SK-N-SH (cell line): ENCODE measurements around the gene TAF1D. TPM values are rescaled to one million over a fixed set of nuclear protein-coding genes. Genes with fewer than 3 reads are reported as not detected.

Source experiments
- CTCF ChIA-PET: fragments of 300-600, 350-600 bp; formaldehyde crosslinking; extraction: SDS; loops from one replicate; lab custom pipeline; 2021; lab: Yijun Ruan, JAX
- POLR2A ChIA-PET: fragments of 350-600 bp; sonication (Branson Sonifier 250); formaldehyde crosslinking; extraction: SDS; loops from one replicate; lab custom pipeline; 2020; ENCODE audit warnings: antibody characterized with exemption, inconsistent platforms; lab: Yijun Ruan, JAX
- DNase-seq: peaks from one replicate; pipeline ENCODE4 v3.0.0; 2012
- H2AFZ ChIP-seq: fragments of 200-600 bp; sonication (generic); 2 replicates; pipeline ENCODE4 v1.8.1; 2016; ENCODE audit warnings: antibody characterized with exemption, mild to moderate bottlenecking, low read depth
- H3F3A ChIP-seq: fragments of 200-600 bp; sonication (generic); replicated peaks from 2 replicates; pipeline ENCODE3; 2016; ENCODE audit warnings: antibody characterized with exemption, mild to moderate bottlenecking; ENCODE audit not compliant: insufficient read depth
- H3K27ac ChIP-seq, 2 experiments: fragments of 200-500 bp in 1 of 2; fragments of 200-600 bp in 1 of 2; sonication (Bioruptor generic) in 1 of 2; sonication (generic), shearing (Covaris generic) in 1 of 2; 2 replicates each; pipeline versions ENCODE4 v1.5.1 to v1.6.1; 2014 to 2016; ENCODE audit warnings: low read depth in 2 of 2, inconsistent platforms in 1 of 2, low read length in 1 of 2, mild to moderate bottlenecking in 1 of 2, mixed read lengths in 1 of 2
- H3K27me3 ChIP-seq: fragments of 200-600 bp; sonication (generic), shearing (Covaris generic); 2 replicates; pipeline ENCODE4 v1.6.1; 2016; ENCODE audit warnings: mixed run types; ENCODE audit not compliant: insufficient read depth
- H3K36me3 ChIP-seq, 2 experiments: fragments of 200-500 bp in 1 of 2; fragments of 200-600 bp in 1 of 2; sonication (Bioruptor generic) in 1 of 2; sonication (generic) in 1 of 2; replicated peaks in 1 of 2; 2 replicates each; pipeline versions ENCODE3 to v1.5.1; 2014 to 2016; ENCODE audit warnings: low read length in 1 of 2, mild to moderate bottlenecking in 1 of 2; ENCODE audit not compliant: insufficient read depth in 2 of 2, control insufficient read depth in 1 of 2
- H3K4me1 ChIP-seq, 2 experiments: fragments of 200-500 bp in 1 of 2; fragments of 200-600 bp in 1 of 2; sonication (Bioruptor generic) in 1 of 2; sonication (generic), shearing (Covaris generic) in 1 of 2; 2 replicates each; pipeline versions ENCODE4 v1.5.1 to v1.6.1; 2014 to 2016; ENCODE audit warnings: low read depth in 1 of 2, low read length in 1 of 2, mixed run types in 1 of 2; ENCODE audit not compliant: insufficient read depth in 2 of 2, control insufficient read depth in 1 of 2
- H3K4me2 ChIP-seq: fragments of 200-600 bp; sonication (generic), shearing (Covaris generic); 2 replicates; pipeline ENCODE4 v1.6.1; 2017; ENCODE audit warnings: mixed run types
- H3K4me3 ChIP-seq, 2 experiments: fragments of 200-500 bp in 1 of 2; fragments of 200-600 bp in 1 of 2; sonication (Bioruptor generic) in 1 of 2; sonication (generic), shearing (Covaris generic) in 1 of 2; 2 replicates each; pipeline versions ENCODE4 v1.5.1 to v1.8.1; 2014 to 2016; ENCODE audit warnings: low read depth in 2 of 2, inconsistent platforms in 1 of 2, low read length in 1 of 2, mild to moderate bottlenecking in 1 of 2, mixed read lengths in 1 of 2, moderate library complexity in 1 of 2
- H3K79me2 ChIP-seq: fragments of 200-600 bp; sonication (generic); 2 replicates; pipeline ENCODE4 v1.8.1; 2017; ENCODE audit warnings: mild to moderate bottlenecking; ENCODE audit not compliant: insufficient read depth
- H3K9ac ChIP-seq: fragments of 200-600 bp; sonication (generic); 2 replicates; pipeline ENCODE4 v1.6.1; 2017; ENCODE audit warnings: mixed run types
- H3K9me2 ChIP-seq: fragments of 200-600 bp; sonication (generic); 2 replicates; pipeline ENCODE4 v1.6.1; 2017; ENCODE audit warnings: mixed run types
- H3K9me3 ChIP-seq: fragments of 200-600 bp; sonication (generic); 2 replicates; pipeline ENCODE4 v1.6.1; 2017; ENCODE audit warnings: mixed run types, mild to moderate bottlenecking, moderate library complexity
- H4K20me1 ChIP-seq: fragments of 200-600 bp; sonication (generic); 2 replicates; pipeline ENCODE4 v1.6.1; 2017; ENCODE audit warnings: mild to moderate bottlenecking, mixed run types; ENCODE audit not compliant: insufficient read depth
- EZH2phosphoT487 ChIP-seq: fragments of 200-600 bp; sonication (generic); IDR thresholded peaks from 2 replicates; pipeline ENCODE4 v1.6.1; 2017; ENCODE audit warnings: low read depth, mixed run types, mild to moderate bottlenecking, antibody characterized with exemption, moderate library complexity, borderline replicate concordance
- FOXJ3 ChIP-seq: sonication (generic); formaldehyde crosslinking; IDR thresholded peaks from 2 replicates; pipeline ENCODE4 v1.5.1; 2020; ENCODE audit warnings: mild to moderate bottlenecking, missing genetic modification reagents
- GABPA ChIP-seq: IDR thresholded peaks from 2 replicates; pipeline ENCODE4 v1.4.0; 2012; ENCODE audit warnings: low read depth, mild to moderate bottlenecking
- MXI1 ChIP-seq: IDR thresholded peaks from 2 replicates; pipeline ENCODE4 v1.6.1; 2012; ENCODE audit warnings: mild to moderate bottlenecking, low read depth, low read length, improper control_type of control experiment
- POLR2AphosphoS5 ChIP-seq: IDR thresholded peaks from 2 replicates; pipeline ENCODE4 v1.6.1; 2012; ENCODE audit warnings: low read depth, low read length
- RAD21 ChIP-seq: IDR thresholded peaks from 2 replicates; pipeline ENCODE4 v1.6.1; 2012; ENCODE audit warnings: mild to moderate bottlenecking, low read length
- RFX5 ChIP-seq: IDR thresholded peaks from 2 replicates; pipeline ENCODE4 v1.6.1; 2012; ENCODE audit warnings: mild to moderate bottlenecking, improper control_type of control experiment, low read length
- SIN3A ChIP-seq: IDR thresholded peaks from 2 replicates; pipeline ENCODE4 v1.6.1; 2012; ENCODE audit warnings: low read depth, mild to moderate bottlenecking, low read length, moderate library complexity, borderline replicate concordance
- TCF12 ChIP-seq: IDR thresholded peaks from 2 replicates; pipeline ENCODE4 v1.4.0; 2012
- WGBS: methylation state at CpG from one replicate; pipeline ENCODE4 v1.1.6; 2017; ENCODE audit warnings: low lambda C conversion rate; 5-methylcytosine and 5-hydroxymethylcytosine counted together
- polyA plus RNA-seq, 3 experiments: library from polyadenylated mRNA; depleted of rRNA; stranded (reverse); fragments of >200 nt; gene quantifications; 2 replicates each; pipeline ENCODE4 v1.2.3, GENCODE V29; 2012
- TF ChIP-seq, protein P1 (sequence below): fragments of 150-350 bp; IDR thresholded peaks from 2 replicates; pipeline ENCODE4 v1.6.1; 2016; ENCODE audit warnings: mild to moderate bottlenecking, low read depth, low read length
- TF ChIP-seq, protein P2 (sequence below): IDR thresholded peaks from 2 replicates; pipeline ENCODE4; 2012
- TF ChIP-seq, protein P3 (sequence below): fragments of 200-600 bp; sonication (generic); IDR thresholded peaks from 2 replicates; pipeline ENCODE4 v1.6.1; 2017; ENCODE audit warnings: antibody characterized with exemption, mild to moderate bottlenecking, moderate library complexity
- TF ChIP-seq, protein P4 (sequence below): IDR thresholded peaks from 2 replicates; pipeline ENCODE4 v1.6.1; 2012; ENCODE audit warnings: mild to moderate bottlenecking, low read depth, low read length, moderate library complexity
- TF ChIP-seq, protein P5 (sequence below): IDR thresholded peaks from 2 replicates; pipeline ENCODE4 v1.4.0; 2012; ENCODE audit warnings: low read depth

TAF1D gene
- polyA plus RNA-seq, 1 of the 3 experiments (the other 2 are of a cell fraction), result 56.7 TPM

DNA sequence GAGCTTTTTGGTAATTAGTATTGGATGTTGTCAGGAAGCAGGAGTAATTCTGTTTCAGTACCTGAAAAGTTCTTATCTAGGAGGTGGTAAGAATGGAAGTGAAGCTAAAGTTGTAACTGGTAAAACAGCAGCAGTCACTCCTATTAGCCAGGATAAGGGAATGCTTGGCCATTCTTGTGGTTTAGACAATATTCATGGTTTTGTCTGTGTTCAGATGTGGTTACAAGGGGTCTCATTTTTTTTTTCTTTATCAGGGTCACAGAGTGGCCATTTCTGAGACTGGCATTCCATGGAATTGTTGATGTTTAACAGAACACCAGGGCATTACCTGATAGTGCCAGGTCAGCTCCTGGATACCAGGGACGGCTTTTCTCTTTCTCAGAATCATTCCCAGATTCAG lies 23.8 kb downstream of the TAF1D start:
- H3K4me1 ChIP-seq, result no peaks in the 10 kb centered on the region
- H3K9ac ChIP-seq, result no peak overlapping the region
- H3K36me3 ChIP-seq, result peaks cover 34 to 46% of the 10 kb centered on the region in 2 experiments
- H3F3A ChIP-seq, result peaks cover 4% of the 10 kb centered on the region
- TF ChIP-seq, protein P1, sequence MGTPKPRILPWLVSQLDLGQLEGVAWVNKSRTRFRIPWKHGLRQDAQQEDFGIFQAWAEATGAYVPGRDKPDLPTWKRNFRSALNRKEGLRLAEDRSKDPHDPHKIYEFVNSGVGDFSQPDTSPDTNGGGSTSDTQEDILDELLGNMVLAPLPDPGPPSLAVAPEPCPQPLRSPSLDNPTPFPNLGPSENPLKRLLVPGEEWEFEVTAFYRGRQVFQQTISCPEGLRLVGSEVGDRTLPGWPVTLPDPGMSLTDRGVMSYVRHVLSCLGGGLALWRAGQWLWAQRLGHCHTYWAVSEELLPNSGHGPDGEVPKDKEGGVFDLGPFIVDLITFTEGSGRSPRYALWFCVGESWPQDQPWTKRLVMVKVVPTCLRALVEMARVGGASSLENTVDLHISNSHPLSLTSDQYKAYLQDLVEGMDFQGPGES, result no peak
- no peak for TF ChIP-seq FOXJ3 (CRISPR knock-in tag)
- no peak for TF ChIP-seq TCF12
- no peak for TF ChIP-seq GABPA
- TF ChIP-seq MXI1, result no peak
- TF ChIP-seq POLR2AphosphoS5, result no peak
- TF ChIP-seq, protein P2, sequence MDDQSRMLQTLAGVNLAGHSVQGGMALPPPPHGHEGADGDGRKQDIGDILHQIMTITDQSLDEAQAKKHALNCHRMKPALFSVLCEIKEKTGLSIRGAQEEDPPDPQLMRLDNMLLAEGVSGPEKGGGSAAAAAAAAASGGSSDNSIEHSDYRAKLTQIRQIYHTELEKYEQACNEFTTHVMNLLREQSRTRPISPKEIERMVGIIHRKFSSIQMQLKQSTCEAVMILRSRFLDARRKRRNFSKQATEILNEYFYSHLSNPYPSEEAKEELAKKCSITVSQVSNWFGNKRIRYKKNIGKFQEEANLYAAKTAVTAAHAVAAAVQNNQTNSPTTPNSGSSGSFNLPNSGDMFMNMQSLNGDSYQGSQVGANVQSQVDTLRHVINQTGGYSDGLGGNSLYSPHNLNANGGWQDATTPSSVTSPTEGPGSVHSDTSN, result no peak
- TF ChIP-seq, protein P3, sequence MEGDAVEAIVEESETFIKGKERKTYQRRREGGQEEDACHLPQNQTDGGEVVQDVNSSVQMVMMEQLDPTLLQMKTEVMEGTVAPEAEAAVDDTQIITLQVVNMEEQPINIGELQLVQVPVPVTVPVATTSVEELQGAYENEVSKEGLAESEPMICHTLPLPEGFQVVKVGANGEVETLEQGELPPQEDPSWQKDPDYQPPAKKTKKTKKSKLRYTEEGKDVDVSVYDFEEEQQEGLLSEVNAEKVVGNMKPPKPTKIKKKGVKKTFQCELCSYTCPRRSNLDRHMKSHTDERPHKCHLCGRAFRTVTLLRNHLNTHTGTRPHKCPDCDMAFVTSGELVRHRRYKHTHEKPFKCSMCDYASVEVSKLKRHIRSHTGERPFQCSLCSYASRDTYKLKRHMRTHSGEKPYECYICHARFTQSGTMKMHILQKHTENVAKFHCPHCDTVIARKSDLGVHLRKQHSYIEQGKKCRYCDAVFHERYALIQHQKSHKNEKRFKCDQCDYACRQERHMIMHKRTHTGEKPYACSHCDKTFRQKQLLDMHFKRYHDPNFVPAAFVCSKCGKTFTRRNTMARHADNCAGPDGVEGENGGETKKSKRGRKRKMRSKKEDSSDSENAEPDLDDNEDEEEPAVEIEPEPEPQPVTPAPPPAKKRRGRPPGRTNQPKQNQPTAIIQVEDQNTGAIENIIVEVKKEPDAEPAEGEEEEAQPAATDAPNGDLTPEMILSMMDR, result no peak
- no peak for TF ChIP-seq RAD21
- TF ChIP-seq, protein P4, sequence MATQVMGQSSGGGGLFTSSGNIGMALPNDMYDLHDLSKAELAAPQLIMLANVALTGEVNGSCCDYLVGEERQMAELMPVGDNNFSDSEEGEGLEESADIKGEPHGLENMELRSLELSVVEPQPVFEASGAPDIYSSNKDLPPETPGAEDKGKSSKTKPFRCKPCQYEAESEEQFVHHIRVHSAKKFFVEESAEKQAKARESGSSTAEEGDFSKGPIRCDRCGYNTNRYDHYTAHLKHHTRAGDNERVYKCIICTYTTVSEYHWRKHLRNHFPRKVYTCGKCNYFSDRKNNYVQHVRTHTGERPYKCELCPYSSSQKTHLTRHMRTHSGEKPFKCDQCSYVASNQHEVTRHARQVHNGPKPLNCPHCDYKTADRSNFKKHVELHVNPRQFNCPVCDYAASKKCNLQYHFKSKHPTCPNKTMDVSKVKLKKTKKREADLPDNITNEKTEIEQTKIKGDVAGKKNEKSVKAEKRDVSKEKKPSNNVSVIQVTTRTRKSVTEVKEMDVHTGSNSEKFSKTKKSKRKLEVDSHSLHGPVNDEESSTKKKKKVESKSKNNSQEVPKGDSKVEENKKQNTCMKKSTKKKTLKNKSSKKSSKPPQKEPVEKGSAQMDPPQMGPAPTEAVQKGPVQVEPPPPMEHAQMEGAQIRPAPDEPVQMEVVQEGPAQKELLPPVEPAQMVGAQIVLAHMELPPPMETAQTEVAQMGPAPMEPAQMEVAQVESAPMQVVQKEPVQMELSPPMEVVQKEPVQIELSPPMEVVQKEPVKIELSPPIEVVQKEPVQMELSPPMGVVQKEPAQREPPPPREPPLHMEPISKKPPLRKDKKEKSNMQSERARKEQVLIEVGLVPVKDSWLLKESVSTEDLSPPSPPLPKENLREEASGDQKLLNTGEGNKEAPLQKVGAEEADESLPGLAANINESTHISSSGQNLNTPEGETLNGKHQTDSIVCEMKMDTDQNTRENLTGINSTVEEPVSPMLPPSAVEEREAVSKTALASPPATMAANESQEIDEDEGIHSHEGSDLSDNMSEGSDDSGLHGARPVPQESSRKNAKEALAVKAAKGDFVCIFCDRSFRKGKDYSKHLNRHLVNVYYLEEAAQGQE, result no peak
- TF ChIP-seq EZH2phosphoT487, result no peak
- no peak for TF ChIP-seq SIN3A
- TF ChIP-seq, protein P5, sequence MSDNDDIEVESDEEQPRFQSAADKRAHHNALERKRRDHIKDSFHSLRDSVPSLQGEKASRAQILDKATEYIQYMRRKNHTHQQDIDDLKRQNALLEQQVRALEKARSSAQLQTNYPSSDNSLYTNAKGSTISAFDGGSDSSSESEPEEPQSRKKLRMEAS, result no peak
- TF ChIP-seq RFX5, result no peak
- CTCF ChIA-PET, result interaction anchor here (0.9 to 1.4 kb wide), 2 partner anchors 22 to 90 kb away, joined by 3 to 4 read pairs; no protein-coding TSS in a partner anchor
- no peaks in the 10 kb centered on the region for H3K9me2 ChIP-seq
- no peaks in the 10 kb centered on the region for H3K9me3 ChIP-seq
- peaks cover 23% of the 10 kb centered on the region for H3K79me2 ChIP-seq
- WGBS, result 92% methylated on average over 1 of the region's 1 CpG
- H3K27ac ChIP-seq, result no peak overlapping the region
- POLR2A ChIA-PET, result no interaction called here
- no peaks in the 10 kb centered on the region for H3K27me3 ChIP-seq
- DNase-seq, result no peak
- H3K4me2 ChIP-seq, result no peak overlapping the region
- no peak overlapping the region for H2AFZ ChIP-seq
- no peak overlapping the region for H3K4me3 ChIP-seq
- no peaks in the 10 kb centered on the region for H4K20me1 ChIP-seq
